HG02870 (cell line): ENCODE measurements around the gene GSK3B.
A peak's percentile ranks its signal among the peaks of the same experiment; 100 is the strongest.
"Not testable (repeated sequence)": the region's sequence is repeated elsewhere in the genome, so short reads cannot be mapped to it uniquely, and the experiment has no call there.

Experiments used
- ATAC-seq: cut with Tn5 transposase; IDR thresholded peaks from one replicate; pipeline ENCODE4 v1.9.1; 2021; ENCODE audit warnings: mild to moderate bottlenecking, moderate library complexity; ENCODE audit not compliant: unreplicated experiment

The GSK3B gene

GRCh38 chr3:120057626-120058025, 36.6 kb downstream of the GSK3B start:
- ATAC-seq = no peak

DNA sequence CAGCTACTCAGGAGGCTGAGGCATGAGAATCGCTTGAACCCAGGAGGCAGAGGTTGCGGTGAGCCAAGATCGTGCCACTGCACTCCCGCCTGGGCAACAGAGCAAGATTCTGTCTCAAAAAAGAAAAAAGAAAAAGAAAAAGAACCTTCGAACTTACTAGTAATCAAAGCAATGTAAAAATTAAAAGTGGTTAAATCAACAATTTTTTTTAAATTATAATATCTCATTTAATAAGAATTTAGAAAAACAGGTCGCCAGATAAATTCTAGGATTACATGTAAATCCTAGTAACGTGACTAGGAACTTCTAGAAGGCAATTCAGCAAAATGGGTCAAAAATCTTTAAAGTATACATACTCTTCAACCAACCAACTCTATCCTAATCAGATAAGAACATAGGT, 37.2 kb downstream of the GSK3B start:
- ATAC-seq = no peak

DNA sequence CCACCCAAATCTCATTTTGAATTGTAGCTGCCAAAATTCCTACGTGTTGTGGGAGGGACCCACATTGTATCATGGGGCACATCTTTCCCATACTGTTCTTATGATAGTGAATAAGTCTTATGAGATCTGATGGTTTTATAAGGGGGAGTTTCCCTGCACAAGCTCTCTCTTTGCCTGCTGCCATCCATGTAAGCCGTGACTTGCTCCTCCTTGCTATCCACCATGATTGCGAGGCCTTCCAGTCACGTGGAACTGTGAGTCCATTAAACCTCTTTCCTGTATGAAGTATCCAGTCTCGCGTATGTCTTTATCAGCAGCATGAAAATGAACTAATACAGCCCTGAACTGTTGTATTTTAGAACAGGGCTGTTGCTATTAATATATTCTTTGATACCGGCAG, 40.6 kb downstream of the GSK3B start:
- not testable (repeated sequence) for ATAC-seq

DNA sequence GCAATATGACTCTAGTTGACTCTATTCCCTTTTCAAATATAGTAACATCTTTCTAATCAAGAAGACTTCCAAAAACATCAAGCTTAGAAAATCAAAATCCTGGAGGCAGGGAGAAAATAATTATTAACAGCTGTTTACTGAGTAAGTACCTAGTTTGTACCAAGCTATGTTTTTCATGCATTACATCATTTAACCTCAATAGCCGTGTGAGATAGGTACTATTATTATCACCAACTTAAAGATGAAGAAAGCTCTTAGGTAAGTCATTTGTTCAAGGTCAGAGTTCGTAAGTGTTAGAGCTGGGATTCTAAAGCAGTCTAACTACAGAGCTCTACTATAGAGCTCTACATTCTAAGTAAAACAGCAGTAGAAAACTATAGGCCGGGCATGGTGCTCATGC, 41.6 kb downstream of the GSK3B start:
- no peak for ATAC-seq

GRCh38 chr3:120052225-120052624, 42.0 kb downstream of the GSK3B start:
- ATAC-seq = peak; percentile 63

- ATAC-seq = peak; percentile 44
Measured at GRCh38 chr3:120051570-120051969, 42.7 kb downstream of the GSK3B start.

DNA sequence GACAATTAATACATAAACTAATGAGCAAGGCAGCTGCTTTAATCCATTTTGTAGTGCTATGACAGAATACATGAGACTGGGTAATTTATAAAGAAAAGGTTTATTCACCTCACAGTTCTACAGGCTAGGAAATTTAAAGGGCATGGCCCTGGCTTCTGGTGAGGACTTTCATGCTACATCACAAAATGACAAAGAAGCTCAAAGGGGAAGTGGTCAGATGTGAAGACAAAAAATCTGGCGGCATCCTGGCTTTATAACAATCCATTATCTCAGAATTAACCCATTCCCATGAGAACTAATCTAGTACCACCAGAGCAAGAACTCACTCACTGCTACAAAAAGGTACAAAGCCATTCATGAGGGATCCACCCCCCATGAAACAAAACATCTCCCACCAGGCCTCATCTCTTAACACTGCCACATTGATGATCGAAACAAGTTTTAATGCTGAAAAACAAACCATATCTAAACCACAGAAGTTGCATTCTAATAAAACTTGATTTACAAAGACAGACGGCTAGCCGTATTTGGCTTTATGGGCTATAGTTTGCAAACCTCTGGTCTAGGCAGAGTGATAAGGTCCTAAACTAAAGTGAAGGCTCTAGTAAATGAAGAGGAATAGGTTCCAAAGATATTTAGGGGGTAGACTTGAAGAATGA, 44.2 kb downstream of the GSK3B start:
- no peak for ATAC-seq

- ATAC-seq = no peak
Measured at GRCh38 chr3:120049072-120049471, 45.2 kb downstream of the GSK3B start.

DNA sequence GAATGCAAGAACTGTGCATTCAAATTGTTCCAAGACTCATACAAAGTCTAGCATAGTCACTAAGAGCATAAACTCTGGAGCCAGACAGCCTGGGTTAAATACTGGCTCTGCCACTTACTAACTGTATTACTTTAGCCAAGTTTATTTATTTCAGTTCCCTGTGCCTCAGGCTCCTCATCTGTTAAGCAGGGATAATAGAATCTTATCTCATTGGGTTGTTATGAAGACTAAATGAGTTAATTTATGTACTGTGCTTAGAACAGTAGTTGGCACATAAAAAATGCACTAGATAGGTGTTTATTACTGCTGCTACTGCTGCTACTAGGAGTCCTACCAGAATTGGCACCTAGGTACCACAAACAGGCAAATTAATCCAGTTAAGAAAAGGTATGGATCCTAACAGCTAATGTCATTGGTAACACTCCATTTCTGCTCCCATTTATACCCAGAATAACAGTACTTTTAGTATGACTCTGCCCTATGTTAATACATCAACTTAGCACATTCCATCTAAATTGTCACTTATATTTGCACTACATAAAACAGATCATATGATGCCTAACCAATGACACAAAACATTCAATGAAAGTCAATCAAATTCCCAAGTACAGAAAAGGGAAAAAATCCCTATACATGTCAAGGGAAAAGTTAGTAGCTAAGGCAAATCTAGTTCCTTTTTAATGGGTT, 45.7 kb downstream of the GSK3B start:
- no peak for ATAC-seq

DNA sequence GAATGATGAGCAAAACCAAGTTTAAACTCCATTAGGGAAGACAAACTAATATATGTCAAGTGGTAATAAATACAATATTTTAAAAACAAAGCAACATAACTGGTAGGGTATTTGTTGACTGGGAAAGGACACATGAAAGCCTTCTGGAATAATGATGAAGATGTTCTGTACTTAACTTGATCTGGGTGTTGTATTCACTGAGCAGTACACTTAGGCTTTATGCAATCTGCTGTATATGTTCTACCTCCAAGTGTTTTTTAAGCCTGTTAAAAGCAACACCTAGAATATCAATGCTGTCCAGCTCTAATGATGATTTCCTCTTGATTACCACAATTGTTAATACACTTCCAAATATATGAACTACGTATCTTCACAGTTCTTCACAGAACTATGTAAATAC, 46.6 kb downstream of the GSK3B start:
- no peak for ATAC-seq

- ATAC-seq = no peak
Measured at GRCh38 chr3:120040813-120041377, 53.4 kb downstream of the GSK3B start.

DNA sequence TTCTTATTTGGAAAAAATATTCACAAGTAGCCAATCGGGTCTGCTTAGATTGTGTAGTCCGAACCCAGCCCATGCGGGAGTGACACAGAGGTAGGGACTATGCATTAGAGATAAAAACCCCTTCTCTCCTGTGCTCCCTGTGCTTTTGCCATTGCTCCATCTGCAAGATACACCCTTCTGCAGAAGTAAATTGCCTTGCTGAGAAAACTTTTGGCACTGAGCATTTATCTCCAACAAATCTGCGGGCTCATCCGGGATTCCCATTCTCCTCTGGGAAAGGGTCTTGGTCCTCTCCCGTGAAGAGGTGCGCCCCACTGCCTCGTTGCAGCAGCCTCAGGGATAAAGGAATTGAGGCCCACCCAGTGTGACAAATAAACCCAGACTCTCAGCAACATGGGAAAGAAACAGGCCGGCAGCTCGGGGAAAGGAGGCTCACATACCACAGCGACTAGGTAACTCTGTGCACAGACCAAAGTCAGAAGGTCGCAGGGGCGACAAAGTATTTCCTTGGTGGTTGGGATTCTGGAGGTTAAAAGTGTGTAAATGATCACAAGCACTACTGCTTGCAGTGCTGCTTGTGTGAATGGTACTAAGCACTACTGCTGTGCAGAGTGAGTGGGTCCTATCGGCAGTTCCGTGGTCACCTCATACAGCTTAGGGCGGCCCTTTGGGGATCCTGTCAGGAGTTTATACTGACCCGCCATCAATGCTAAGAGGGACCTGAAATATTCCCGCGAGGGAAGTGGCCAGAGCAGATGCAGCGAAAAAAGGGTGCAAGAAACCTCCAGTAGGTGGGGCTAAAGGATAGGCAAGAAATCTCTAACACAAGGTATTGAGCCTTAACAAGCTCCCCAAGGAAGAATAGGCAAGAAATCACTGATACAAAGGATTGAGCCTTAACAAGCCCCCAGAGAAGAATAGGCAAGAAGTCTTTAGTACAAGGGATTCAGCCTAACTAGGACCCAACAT, 54.3 kb downstream of the GSK3B start:
- no peak for ATAC-seq

DNA sequence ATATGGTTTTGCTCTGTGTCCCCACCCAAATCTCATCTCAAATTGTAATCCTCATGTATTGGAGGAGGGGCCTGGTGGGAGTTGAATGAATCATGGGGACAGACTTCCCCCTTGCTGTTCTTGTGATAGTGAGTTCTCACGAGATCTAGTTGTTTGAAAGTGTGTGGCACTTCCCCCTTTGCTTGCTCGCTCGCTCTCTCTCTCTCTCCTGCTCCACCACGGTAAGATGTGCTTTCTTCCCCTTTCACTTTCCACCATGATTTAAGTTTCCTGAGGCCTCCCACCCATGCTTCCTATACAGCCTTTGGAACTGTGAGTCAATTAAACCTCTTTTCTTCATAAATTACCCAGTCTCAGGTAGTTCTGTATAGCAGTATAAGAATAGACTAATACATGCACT, 60.7 kb downstream of the GSK3B start:
- ATAC-seq = no peak

GRCh38 chr3:120031561-120031960, 62.7 kb downstream of the GSK3B start:
- ATAC-seq = no peak

DNA sequence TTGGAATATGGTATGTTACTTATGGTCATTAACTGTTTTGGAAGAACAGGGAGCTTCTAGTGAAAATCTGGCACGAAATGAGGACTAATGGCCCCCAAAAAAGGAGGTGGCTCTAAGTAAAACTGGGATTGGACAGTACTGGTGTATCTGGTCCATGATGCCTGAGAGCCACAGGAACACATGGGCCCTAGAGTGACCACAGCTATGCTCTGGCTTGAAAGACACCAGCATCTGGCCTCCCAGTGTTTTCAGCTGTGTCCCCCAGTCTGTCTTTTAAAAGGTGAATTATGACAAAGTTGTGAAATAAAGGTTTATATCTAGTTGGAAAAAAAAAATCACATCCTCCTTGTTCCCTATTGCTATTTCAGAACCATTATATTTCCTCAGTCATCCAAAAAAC, 64.5 kb downstream of the GSK3B start:
- no peak for ATAC-seq

DNA sequence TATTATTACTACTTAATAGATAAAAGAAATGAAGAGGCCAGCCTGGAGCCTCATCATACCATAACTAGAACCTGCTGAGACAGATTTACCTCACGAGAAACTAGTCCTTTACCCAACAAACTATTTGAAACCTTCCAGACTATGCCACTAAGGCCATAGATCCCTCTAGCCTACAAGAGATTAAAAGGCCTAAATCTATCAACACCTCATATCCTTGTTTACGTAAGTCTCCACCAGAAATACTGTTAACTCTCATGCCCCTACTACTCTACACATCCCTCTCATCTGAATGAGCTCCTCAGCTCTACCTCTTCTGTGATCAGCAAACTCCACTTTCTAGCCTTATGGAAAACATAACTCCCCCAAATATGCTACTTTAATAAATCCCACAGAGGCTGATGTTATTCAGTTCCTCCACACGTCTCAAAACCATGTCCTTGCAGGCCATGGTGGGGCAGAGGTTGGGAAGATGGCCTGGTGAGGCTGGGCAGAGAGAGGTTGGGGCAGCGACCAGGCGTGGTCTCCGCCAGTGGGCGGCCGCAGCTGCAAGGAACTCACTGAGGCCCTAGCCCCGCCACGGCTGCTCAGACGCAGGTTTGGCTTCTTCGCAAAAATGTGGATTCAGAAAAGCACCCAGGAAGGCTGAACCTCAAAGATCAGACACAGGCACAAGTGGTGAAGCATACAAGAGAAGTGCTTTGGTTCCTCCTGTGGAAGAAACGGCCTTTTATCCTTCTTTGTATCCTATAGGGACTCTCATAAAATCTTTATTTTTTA, 65.8 kb downstream of the GSK3B start:
- no peak for ATAC-seq

DNA sequence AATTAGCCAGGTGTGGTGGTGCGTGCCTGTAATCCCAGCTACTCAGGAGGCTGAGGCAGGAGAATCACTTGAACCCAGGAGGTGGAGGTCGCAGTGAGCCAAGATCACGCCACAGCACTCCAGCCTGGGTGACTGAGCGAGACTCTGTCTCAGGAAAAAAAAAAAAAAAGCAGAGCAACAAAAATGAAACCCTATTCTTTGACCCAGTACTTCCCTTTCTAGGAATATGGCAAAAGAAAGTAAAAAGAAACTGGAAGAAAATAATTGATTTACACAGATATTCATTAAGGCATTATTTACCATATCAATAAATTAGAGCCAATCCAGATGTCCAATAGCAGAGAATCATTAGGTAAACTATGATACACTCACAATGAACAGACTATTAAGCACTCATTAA, 67.0 kb downstream of the GSK3B start:
- ATAC-seq = no peak

DNA sequence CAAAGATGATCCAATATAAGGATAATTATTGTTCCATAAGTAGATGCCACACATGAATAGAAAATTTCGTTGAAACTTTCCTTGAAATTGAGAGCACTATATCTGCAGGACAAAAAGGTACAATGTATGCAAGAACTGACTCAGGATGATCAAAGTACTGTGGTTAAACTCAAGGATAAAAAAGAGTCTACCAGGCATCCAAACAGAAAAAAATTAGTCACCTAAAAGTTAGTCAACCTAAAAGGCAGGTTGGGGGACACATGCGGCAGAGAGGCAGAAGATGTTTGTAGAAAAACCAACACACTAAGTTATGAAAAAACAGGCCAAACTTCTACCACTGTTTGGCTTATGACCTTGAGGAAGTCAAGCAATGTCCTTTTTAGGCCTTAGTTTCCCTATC, 68.7 kb downstream of the GSK3B start:
- no peak for ATAC-seq

DNA sequence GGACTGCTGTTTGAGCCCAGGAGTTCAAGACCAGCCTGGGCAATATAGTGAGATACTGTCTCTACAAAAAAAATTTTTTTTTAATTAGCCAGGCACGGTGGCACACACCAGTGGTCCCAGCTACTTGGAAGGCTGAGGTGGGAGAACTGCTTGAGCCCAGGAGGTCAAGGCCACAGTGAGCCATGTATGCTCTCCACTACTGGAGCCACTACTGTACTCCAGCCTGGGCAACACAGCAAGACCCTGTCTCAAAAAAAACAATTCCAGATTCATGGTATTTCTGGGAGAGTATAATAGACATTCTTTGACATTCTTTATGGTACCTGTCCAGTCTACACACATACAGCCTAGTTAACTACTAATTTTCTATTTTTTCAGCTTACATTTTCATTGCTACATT, 70.1 kb downstream of the GSK3B start:
- ATAC-seq = no peak

DNA sequence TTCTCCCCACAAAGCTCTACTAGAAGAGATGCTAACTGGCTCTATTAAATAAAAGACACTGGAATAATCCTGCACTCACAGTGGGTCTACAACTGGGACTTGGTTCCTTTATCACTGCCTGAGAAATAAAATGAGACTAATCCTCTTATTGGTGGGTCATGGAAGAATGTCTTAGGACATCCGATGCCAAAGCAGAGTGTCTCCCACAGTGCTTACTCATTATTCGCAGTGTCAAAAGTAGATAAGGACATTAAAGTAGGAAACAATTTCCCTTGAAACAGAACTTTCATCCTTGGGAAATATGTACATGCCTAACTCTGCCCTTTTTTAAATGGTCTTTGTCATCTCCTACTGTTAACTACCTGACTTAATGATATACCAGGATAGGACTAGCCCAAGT, 71.5 kb downstream of the GSK3B start:
- ATAC-seq = no peak

DNA sequence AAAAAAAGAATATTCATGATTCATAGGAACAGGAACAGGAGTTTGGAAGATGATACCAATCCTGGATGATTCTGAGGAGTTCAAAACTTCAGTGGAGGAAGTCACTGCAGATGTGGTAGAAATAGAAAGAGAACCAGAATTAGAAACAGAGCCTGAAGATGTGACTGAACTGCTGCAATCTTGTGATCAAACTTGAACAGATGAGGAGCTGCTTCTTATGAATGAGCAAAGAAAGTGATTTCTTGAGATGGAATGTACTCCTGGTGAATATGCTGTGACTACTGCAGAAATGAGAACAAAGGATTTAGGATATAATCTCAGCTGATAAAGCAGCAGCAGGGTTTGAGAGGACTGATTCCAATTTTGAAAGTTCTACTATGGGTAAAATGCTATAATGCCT, 72.7 kb downstream of the GSK3B start:
- no peak for ATAC-seq
